GM21367 (cell line): Measurements from ENCODE around the gene SOBP.
A peak's percentile ranks its signal among the peaks of the same experiment; 100 is the strongest.
"Not testable (repeated sequence)": the region's sequence is repeated elsewhere in the genome, so short reads cannot be mapped to it uniquely, and the experiment has no call there.

ENCODE experiments used
- ATAC-seq: cut with Tn5 transposase; IDR thresholded peaks from one replicate; pipeline ENCODE4 v1.9.1; 2021; ENCODE audit not compliant: unreplicated experiment

Gene SOBP

GRCh38 chr6:107489636-107490565, at the start of gene SOBP:
TSS of gene SOBP (plus strand) at chr6:107490117. CDS start at chr6:107490617, 500 bp downstream.
- peak; percentile 43 for ATAC-seq

- ATAC-seq = no peak
These were observed 49.0 kb upstream of the SOBP start for GRCh38 chr6:107440936-107441335.

- no peak for ATAC-seq
These were observed 48.2 kb upstream of the SOBP start for GRCh38 chr6:107441682-107442081.

- no peak for ATAC-seq
These were observed 46.8 kb upstream of the SOBP start for GRCh38 chr6:107442938-107443607.

GRCh38 chr6:107443608-107444267, 46.2 kb upstream of the SOBP start:
- no peak for ATAC-seq

- ATAC-seq = no peak
These were observed 45.6 kb upstream of the SOBP start for GRCh38 chr6:107444277-107444676.

- ATAC-seq = no peak
These were observed 42.2 kb upstream of the SOBP start for GRCh38 chr6:107447663-107448216.

- ATAC-seq = no peak
These were observed 41.1 kb upstream of the SOBP start for GRCh38 chr6:107448776-107449175.

GRCh38 chr6:107458672-107459282, 31.1 kb upstream of the SOBP start:
- ATAC-seq = peak; percentile 22

GRCh38 chr6:107459283-107460082, 30.4 kb upstream of the SOBP start, which contains the start of gene PDSS2:
TSS of gene PDSS2 (minus strand) at chr6:107459564. CDS start at chr6:107459285, 279 bp downstream.
- peak; percentile 93 for ATAC-seq

GRCh38 chr6:107460083-107460631, 29.8 kb upstream of the SOBP start:
- no peak for ATAC-seq

- no peak for ATAC-seq
These were observed 23.9 kb upstream of the SOBP start for GRCh38 chr6:107466062-107466461.

GRCh38 chr6:107470364-107470763, 19.6 kb upstream of the SOBP start:
- no peak for ATAC-seq

- no peak for ATAC-seq
These were observed 16.3 kb upstream of the SOBP start for GRCh38 chr6:107473660-107474059.

- ATAC-seq = not testable (repeated sequence)
These were observed 14.6 kb upstream of the SOBP start for GRCh38 chr6:107475360-107475759.

GRCh38 chr6:107475826-107476225, 14.1 kb upstream of the SOBP start:
- ATAC-seq = not testable (repeated sequence)

- no peak for ATAC-seq
These were observed 10.7 kb upstream of the SOBP start for GRCh38 chr6:107479089-107479690.

- no peak for ATAC-seq
These were observed 4.8 kb upstream of the SOBP start for GRCh38 chr6:107485157-107485556.

GRCh38 chr6:107488174-107488874, 1.6 kb upstream of the SOBP start:
- no peak for ATAC-seq
